K562 (cell line): ENCODE data around the gene HNRNPM. TPM values are rescaled to one million over a fixed set of nuclear protein-coding genes. Genes with fewer than 3 reads are reported as not detected.
A peak's percentile ranks its signal among the peaks of the same experiment; 100 is the strongest.

ENCODE experiments used
- ATF1 ChIP-seq, 2 experiments: fragments of 450-650 bp in 1 of 2; IDR thresholded peaks; 2 replicates each; pipeline ENCODE4 v1.6.1; 2016; ENCODE audit warnings: missing compliant biosample characterization in 1 of 2, missing genetic modification characterization in 1 of 2
- BCOR ChIP-seq: fragments of 450-650 bp; IDR thresholded peaks from 2 replicates; pipeline ENCODE4 v1.6.1; 2016
- DPF2 ChIP-seq: fragments of 450-650 bp; IDR thresholded peaks from 2 replicates; pipeline ENCODE4 v1.6.1; 2016
- HMGN3 ChIP-seq: IDR thresholded peaks from 2 replicates; pipeline ENCODE4 v1.6.1; 2011; ENCODE audit warnings: borderline replicate concordance, low read depth, mild to moderate bottlenecking, mixed read lengths, low read length; ENCODE audit not compliant: insufficient read length; ENCODE audit errors: extremely low read depth
- JUN ChIP-seq, 2 experiments: sonication (generic) in 1 of 2; formaldehyde crosslinking in 1 of 2; IDR thresholded peaks; 2 replicates each; pipeline versions ENCODE4 v1.6.1 to v1.8.0; 2012 to 2022; ENCODE audit warnings: borderline replicate concordance in 2 of 2, mild to moderate bottlenecking in 2 of 2, improper control_type of control experiment in 1 of 2, low read depth in 1 of 2, low read length in 1 of 2, missing genetic modification reagents in 1 of 2
- KAT2B ChIP-seq: IDR thresholded peaks from one replicate; pipeline ENCODE4 v1.6.1; 2012; ENCODE audit warnings: low read depth, mild to moderate bottlenecking, control low read depth, inconsistent platforms, low read length, moderate library complexity
- L3MBTL2 ChIP-seq: fragments of 450-650 bp; IDR thresholded peaks from 2 replicates; pipeline ENCODE4 v1.6.1; 2016; ENCODE audit warnings: mild to moderate bottlenecking, moderate library complexity
- MAFK ChIP-seq: IDR thresholded peaks from 2 replicates; pipeline ENCODE4 v1.6.1; 2011; ENCODE audit warnings: low read length, improper control_type of control experiment
- MCM7 ChIP-seq, 2 experiments: fragments of 450-650 bp; IDR thresholded peaks; 2 replicates each; pipeline ENCODE4 v1.6.1; 2016 to 2018
- NCOA1 ChIP-seq: fragments of 450-650 bp; IDR thresholded peaks from 2 replicates; pipeline ENCODE4 v1.6.1; 2016; ENCODE audit warnings: low read depth
- PHB2 ChIP-seq: fragments of 450-650 bp; IDR thresholded peaks from 2 replicates; pipeline ENCODE4 v1.6.1; 2017; ENCODE audit warnings: low read depth
- SMC3 ChIP-seq: conservative IDR thresholded peaks from 2 replicates; pipeline ENCODE4 v1.6.1; 2011; ENCODE audit warnings: low read depth, low read length, improper control_type of control experiment; ENCODE audit not compliant: insufficient read depth
- TRIM28 ChIP-seq: fragments of 450-650 bp; IDR thresholded peaks from 2 replicates; pipeline ENCODE4 v1.6.1; 2017
- ZC3H4 ChIP-seq: sonication (generic); formaldehyde crosslinking; IDR thresholded peaks from 2 replicates; pipeline ENCODE4 v1.9.0; 2021; ENCODE audit warnings: missing genetic modification reagents, borderline replicate concordance
- ZNF239 ChIP-seq: fragments of 250-450 bp; sonication (Bioruptor Pico); IDR thresholded peaks from 2 replicates; pipeline ENCODE4 v1.4.0; 2020; ENCODE audit warnings: mild to moderate bottlenecking
- ZNF384 ChIP-seq: IDR thresholded peaks from 2 replicates; pipeline ENCODE4 v1.6.1; 2012; ENCODE audit warnings: low read depth, low read length, improper control_type of control experiment
- ZNF696 ChIP-seq: fragments of 250-450 bp; sonication (Bioruptor Pico); conservative IDR thresholded peaks from 2 replicates; pipeline ENCODE4 v1.4.0; 2020; ENCODE audit warnings: mild to moderate bottlenecking, moderate library complexity
- polyA plus RNA-seq, 8 experiments: library from polyadenylated mRNA; depleted of rRNA in 4 of 8; stranded (reverse) in 5 of 8; unstranded in 3 of 8; fragments of >200 nt; fragmentation: Nextera tagmentation in 2 of 8; fragmentation: Illumina TruSeq in 1 of 8; extraction: Ambion mirVana in 2 of 8; extraction: Trizol in 1 of 8; gene quantifications; 2 replicates each; pipeline versions ENCODE4 v1.2.1 to v1.2.3, GENCODE V29; 2011 to 2014; ENCODE audit warnings: inconsistent platforms in 1 of 8, missing spikeins in 1 of 8
- total RNA-seq, 7 experiments: library from RNA; depleted of rRNA in 6 of 7; stranded (reverse); fragments of >200 nt in 6 of 7; fragmentation: Illumina TruSeq in 2 of 7; extraction: Trizol in 2 of 7; gene quantifications; 2 replicates each; pipeline versions ENCODE4 v1.2.1 to v1.2.3, GENCODE V29; 2011 to 2021; ENCODE audit warnings: low replicate concordance in 1 of 7
- TF ChIP-seq, protein P1 (sequence below): fragments of 200-800 bp; sonication (Bioruptor generic); IDR thresholded peaks from 2 replicates; pipeline ENCODE4 v1.6.1; 2017; ENCODE audit warnings: missing genetic modification characterization, missing compliant biosample characterization
- TF ChIP-seq, protein P2 (sequence below), 2 experiments: fragments of 450-650 bp; IDR thresholded peaks; 2 replicates each; pipeline ENCODE4 v1.6.1; 2016
- TF ChIP-seq, protein P3 (sequence below): fragments of 250-450 bp; sonication (Bioruptor Pico); IDR thresholded peaks from 2 replicates; pipeline ENCODE4 v1.8.0; 2022; ENCODE audit warnings: inconsistent platforms
- TF ChIP-seq, protein P4 (sequence below): fragments of 450-650 bp; formaldehyde crosslinking; IDR thresholded peaks from 2 replicates; pipeline ENCODE4 v1.4.0; 2020; ENCODE audit warnings: mild to moderate bottlenecking
- TF ChIP-seq, protein P5 (sequence below): sonication (generic); formaldehyde crosslinking; IDR thresholded peaks from 2 replicates; pipeline ENCODE4 v1.8.0; 2022; ENCODE audit warnings: mild to moderate bottlenecking, missing genetic modification reagents
- TF ChIP-seq, protein P6 (sequence below): fragments of 250-450 bp; sonication (Bioruptor Pico); IDR thresholded peaks from 2 replicates; pipeline ENCODE4 v1.9.0; 2021; ENCODE audit warnings: mild to moderate bottlenecking

HNRNPM gene
- total and polyA plus RNA-seq, 9 of the 15 experiments (the other 6 are each of a cell fraction or from before 2014, with no cell fraction given): 11.1 to 340 (median 195) TPM

DNA sequence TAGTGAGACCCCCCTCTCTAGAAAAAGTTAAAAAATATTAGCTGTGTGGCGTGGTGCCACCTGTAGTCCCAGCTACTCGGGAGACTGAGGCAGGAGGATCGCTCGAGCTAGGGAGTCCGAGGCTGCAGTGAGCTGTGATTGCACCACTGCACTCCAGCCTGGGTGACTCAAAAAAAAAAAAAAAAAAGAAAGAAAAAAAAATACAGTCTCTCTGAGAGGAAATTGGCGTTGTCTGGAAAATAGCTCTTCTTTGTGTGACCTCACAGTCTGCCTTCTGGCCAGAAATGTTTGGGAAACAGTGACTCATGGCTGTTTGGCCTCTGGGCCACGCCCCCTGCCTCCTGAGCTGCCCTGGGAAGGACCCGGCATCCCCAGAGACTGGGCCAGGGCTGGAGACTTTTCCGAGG, 21.0 kb upstream of the HNRNPM start (continued):
- TF ChIP-seq, protein P1, sequence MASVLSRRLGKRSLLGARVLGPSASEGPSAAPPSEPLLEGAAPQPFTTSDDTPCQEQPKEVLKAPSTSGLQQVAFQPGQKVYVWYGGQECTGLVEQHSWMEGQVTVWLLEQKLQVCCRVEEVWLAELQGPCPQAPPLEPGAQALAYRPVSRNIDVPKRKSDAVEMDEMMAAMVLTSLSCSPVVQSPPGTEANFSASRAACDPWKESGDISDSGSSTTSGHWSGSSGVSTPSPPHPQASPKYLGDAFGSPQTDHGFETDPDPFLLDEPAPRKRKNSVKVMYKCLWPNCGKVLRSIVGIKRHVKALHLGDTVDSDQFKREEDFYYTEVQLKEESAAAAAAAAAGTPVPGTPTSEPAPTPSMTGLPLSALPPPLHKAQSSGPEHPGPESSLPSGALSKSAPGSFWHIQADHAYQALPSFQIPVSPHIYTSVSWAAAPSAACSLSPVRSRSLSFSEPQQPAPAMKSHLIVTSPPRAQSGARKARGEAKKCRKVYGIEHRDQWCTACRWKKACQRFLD (CRISPR knock-in tag): no peak
- peak; percentile 32; the same call in 1 of the 2 replicates for TF ChIP-seq MAFK
- TF ChIP-seq BCOR: peak; percentile 65
- no peak for TF ChIP-seq SMC3
- no peak for TF ChIP-seq MCM7 (IDR thresholded peaks at IDR 0.05)
- TF ChIP-seq, protein P2, sequence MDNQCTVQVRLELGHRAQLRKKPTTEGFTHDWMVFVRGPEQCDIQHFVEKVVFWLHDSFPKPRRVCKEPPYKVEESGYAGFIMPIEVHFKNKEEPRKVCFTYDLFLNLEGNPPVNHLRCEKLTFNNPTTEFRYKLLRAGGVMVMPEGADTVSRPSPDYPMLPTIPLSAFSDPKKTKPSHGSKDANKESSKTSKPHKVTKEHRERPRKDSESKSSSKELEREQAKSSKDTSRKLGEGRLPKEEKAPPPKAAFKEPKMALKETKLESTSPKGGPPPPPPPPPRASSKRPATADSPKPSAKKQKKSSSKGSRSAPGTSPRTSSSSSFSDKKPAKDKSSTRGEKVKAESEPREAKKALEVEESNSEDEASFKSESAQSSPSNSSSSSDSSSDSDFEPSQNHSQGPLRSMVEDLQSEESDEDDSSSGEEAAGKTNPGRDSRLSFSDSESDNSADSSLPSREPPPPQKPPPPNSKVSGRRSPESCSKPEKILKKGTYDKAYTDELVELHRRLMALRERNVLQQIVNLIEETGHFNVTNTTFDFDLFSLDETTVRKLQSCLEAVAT (IDR thresholded peaks at IDR 0.05): peak in 1 of 2 experiments; percentile 22; a peak in 1 of 4 replicates
- TF ChIP-seq L3MBTL2: no peak
- TF ChIP-seq, protein P3, sequence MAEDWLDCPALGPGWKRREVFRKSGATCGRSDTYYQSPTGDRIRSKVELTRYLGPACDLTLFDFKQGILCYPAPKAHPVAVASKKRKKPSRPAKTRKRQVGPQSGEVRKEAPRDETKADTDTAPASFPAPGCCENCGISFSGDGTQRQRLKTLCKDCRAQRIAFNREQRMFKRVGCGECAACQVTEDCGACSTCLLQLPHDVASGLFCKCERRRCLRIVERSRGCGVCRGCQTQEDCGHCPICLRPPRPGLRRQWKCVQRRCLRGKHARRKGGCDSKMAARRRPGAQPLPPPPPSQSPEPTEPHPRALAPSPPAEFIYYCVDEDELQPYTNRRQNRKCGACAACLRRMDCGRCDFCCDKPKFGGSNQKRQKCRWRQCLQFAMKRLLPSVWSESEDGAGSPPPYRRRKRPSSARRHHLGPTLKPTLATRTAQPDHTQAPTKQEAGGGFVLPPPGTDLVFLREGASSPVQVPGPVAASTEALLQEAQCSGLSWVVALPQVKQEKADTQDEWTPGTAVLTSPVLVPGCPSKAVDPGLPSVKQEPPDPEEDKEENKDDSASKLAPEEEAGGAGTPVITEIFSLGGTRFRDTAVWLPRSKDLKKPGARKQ (CRISPR knock-in tag): no peak
- TF ChIP-seq ZC3H4 (CRISPR knock-in tag): no peak
- peak; percentile 89 for TF ChIP-seq DPF2
- TF ChIP-seq, protein P4, sequence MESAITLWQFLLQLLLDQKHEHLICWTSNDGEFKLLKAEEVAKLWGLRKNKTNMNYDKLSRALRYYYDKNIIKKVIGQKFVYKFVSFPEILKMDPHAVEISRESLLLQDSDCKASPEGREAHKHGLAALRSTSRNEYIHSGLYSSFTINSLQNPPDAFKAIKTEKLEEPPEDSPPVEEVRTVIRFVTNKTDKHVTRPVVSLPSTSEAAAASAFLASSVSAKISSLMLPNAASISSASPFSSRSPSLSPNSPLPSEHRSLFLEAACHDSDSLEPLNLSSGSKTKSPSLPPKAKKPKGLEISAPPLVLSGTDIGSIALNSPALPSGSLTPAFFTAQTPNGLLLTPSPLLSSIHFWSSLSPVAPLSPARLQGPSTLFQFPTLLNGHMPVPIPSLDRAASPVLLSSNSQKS (CRISPR knock-in tag): no peak
- peak; percentile 97 for TF ChIP-seq ZNF384
- TF ChIP-seq TRIM28: no peak
- no peak for TF ChIP-seq ATF1 (CRISPR knock-in tag; IDR thresholded peaks at IDR 0.05)
- peak; percentile 76 for TF ChIP-seq ATF1 (tag; IDR thresholded peaks at IDR 0.05)
- no peak for TF ChIP-seq HMGN3
- TF ChIP-seq ZNF239: no peak
- TF ChIP-seq, protein P5, sequence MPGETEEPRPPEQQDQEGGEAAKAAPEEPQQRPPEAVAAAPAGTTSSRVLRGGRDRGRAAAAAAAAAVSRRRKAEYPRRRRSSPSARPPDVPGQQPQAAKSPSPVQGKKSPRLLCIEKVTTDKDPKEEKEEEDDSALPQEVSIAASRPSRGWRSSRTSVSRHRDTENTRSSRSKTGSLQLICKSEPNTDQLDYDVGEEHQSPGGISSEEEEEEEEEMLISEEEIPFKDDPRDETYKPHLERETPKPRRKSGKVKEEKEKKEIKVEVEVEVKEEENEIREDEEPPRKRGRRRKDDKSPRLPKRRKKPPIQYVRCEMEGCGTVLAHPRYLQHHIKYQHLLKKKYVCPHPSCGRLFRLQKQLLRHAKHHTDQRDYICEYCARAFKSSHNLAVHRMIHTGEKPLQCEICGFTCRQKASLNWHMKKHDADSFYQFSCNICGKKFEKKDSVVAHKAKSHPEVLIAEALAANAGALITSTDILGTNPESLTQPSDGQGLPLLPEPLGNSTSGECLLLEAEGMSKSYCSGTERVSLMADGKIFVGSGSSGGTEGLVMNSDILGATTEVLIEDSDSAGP (CRISPR knock-in tag): no peak
- TF ChIP-seq, protein P6, sequence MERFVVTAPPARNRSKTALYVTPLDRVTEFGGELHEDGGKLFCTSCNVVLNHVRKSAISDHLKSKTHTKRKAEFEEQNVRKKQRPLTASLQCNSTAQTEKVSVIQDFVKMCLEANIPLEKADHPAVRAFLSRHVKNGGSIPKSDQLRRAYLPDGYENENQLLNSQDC: no peak
- no peak for TF ChIP-seq ZNF696 (CRISPR knock-in tag)
- TF ChIP-seq KAT2B: no peak
- peak; percentile 94 for TF ChIP-seq JUN (IDR thresholded peaks at IDR 0.05; ENCODE audit: borderline replicate concordance, low read depth, low read length)
- TF ChIP-seq JUN (CRISPR knock-in tag; IDR thresholded peaks at IDR 0.05; ENCODE audit: borderline replicate concordance): 0 out of 2 replicates have a peak, but pooled peaks have one; percentile 46
- no peak for TF ChIP-seq PHB2
- peak; percentile 47; the same call in 1 of the 2 replicates for TF ChIP-seq NCOA1
